GM23338 (cell line): Measurements from ENCODE around the gene PGLYRP2. TPM values are rescaled to one million over a fixed set of nuclear protein-coding genes. Genes with fewer than 3 reads are reported as not detected.

Source experiments
- ATAC-seq: fragments of 200-7000 bp; cut with Tn5 transposase; 3 replicates; pipeline ENCODE4 v1.9.1; 2020
- DNase-seq: peaks from one replicate; pipeline ENCODE4 v3.0.0-alpha.2; 2015; ENCODE audit warnings: low spot score
- H2AFZ ChIP-seq: fragments of 200-600 bp; sonication (generic); 2 replicates; pipeline ENCODE4 v1.8.0; 2016; ENCODE audit warnings: antibody characterized with exemption, mild to moderate bottlenecking, moderate library complexity
- H3F3A ChIP-seq: fragments of 200-600 bp; sonication (generic); replicated peaks from 2 replicates; pipeline ENCODE4 v1.8.0; 2017; ENCODE audit warnings: antibody characterized with exemption, mixed run types, low read depth
- H3K27ac ChIP-seq: fragments of 200-600 bp; sonication (generic); 2 replicates; pipeline ENCODE4 v1.6.1; 2016; ENCODE audit warnings: low read depth
- H3K27me3 ChIP-seq: fragments of 200-600 bp; sonication (generic); 2 replicates; pipeline ENCODE4 v1.8.0; 2016; ENCODE audit warnings: mild to moderate bottlenecking, mixed run types, moderate library complexity; ENCODE audit not compliant: insufficient read depth
- H3K36me3 ChIP-seq: fragments of 200-600 bp; sonication (generic); 2 replicates; pipeline ENCODE4 v1.8.0; 2016; ENCODE audit warnings: mild to moderate bottlenecking; ENCODE audit not compliant: insufficient read depth
- H3K4me1 ChIP-seq: fragments of 200-600 bp; sonication (generic); 2 replicates; pipeline ENCODE4 v1.8.0; 2016; ENCODE audit warnings: mild to moderate bottlenecking, moderate library complexity; ENCODE audit not compliant: insufficient read depth
- H3K4me2 ChIP-seq: fragments of 200-600 bp; sonication (generic); 2 replicates; pipeline ENCODE4 v1.7.1; 2017; ENCODE audit warnings: mixed run types
- H3K4me3 ChIP-seq: fragments of 200-600 bp; sonication (generic); 2 replicates; pipeline ENCODE4 v1.6.1; 2016; ENCODE audit warnings: mixed run types
- H3K79me2 ChIP-seq: fragments of 200-600 bp; sonication (generic); replicated peaks from 2 replicates; pipeline ENCODE4 v1.8.0; 2017; ENCODE audit warnings: mild to moderate bottlenecking; ENCODE audit not compliant: insufficient read depth
- H3K9me2 ChIP-seq: fragments of 200-600 bp; sonication (generic); 2 replicates; pipeline ENCODE4 v1.8.0; 2017; ENCODE audit not compliant: insufficient read depth
- H4K20me1 ChIP-seq: fragments of 200-600 bp; sonication (generic); replicated peaks from 2 replicates; pipeline ENCODE4 v1.8.0; 2017; ENCODE audit warnings: mild to moderate bottlenecking; ENCODE audit not compliant: insufficient read depth
- H3K27ac Mint-ChIP-seq: 2 replicates; pipeline ENCODE4 v1.8.0; 2020; ENCODE audit warnings: inconsistent platforms, mild to moderate bottlenecking, moderate library complexity, mixed read lengths
- H3K27me3 Mint-ChIP-seq: 3 replicates; pipeline ENCODE4 v1.8.0; 2022; ENCODE audit warnings: low read depth, mild to moderate bottlenecking, moderate library complexity, mixed read lengths, inconsistent platforms; ENCODE audit not compliant: insufficient read depth, poor library complexity
- H3K36me3 Mint-ChIP-seq: 3 replicates; pipeline ENCODE4 v1.8.0; 2021; ENCODE audit warnings: low read depth, mild to moderate bottlenecking, inconsistent platforms, moderate library complexity, mixed read lengths
- H3K4me1 Mint-ChIP-seq: 3 replicates; pipeline ENCODE4 v1.8.0; 2020; ENCODE audit warnings: mild to moderate bottlenecking, inconsistent platforms, mixed read lengths
- H3K4me3 Mint-ChIP-seq: 3 replicates; pipeline ENCODE4 v1.8.0; 2021; ENCODE audit warnings: moderate library complexity, mild to moderate bottlenecking, inconsistent platforms, mixed read lengths
- H3K9me3 Mint-ChIP-seq: 3 replicates; pipeline ENCODE4 v1.8.0; 2020; ENCODE audit warnings: moderate library complexity, mild to moderate bottlenecking, inconsistent platforms, mixed read lengths
- CREB1 ChIP-seq: fragments of 250-450 bp; sonication (Bioruptor Pico); IDR thresholded peaks from 2 replicates; pipeline ENCODE4 v1.5.0; 2020; ENCODE audit warnings: low read depth, mild to moderate bottlenecking, moderate library complexity
- CTCF ChIP-seq, 2 experiments: fragments of 200-600 bp in 1 of 2; sonication (generic) in 1 of 2; conservative IDR thresholded peaks; 2 replicates each; pipeline versions ENCODE4 v1.5.1 to v1.6.1; 2016 to 2017; ENCODE audit warnings: antibody characterized with exemption in 2 of 2, low read depth in 2 of 2, mild to moderate bottlenecking in 2 of 2, moderate library complexity in 1 of 2
- ETS1 ChIP-seq: IDR thresholded peaks from 2 replicates; pipeline ENCODE4 v1.6.1; 2016; ENCODE audit warnings: antibody characterized with exemption
- EZH2 ChIP-seq: fragments of 200-600 bp; sonication (generic); IDR thresholded peaks from one replicate; pipeline ENCODE4 v1.8.0; 2017; ENCODE audit warnings: antibody characterized with exemption, mild to moderate bottlenecking, low read depth; ENCODE audit not compliant: unreplicated experiment
- EZH2phosphoT487 ChIP-seq: fragments of 200-600 bp; sonication (generic); IDR thresholded peaks from one replicate; pipeline ENCODE4 v1.8.1; 2018; ENCODE audit warnings: antibody characterized with exemption; ENCODE audit not compliant: unreplicated experiment
- JUNB ChIP-seq: IDR thresholded peaks from one replicate; pipeline ENCODE4 v1.6.1; 2016; ENCODE audit warnings: antibody characterized with exemption; ENCODE audit not compliant: unreplicated experiment
- NANOG ChIP-seq: IDR thresholded peaks from 2 replicates; pipeline ENCODE4 v1.6.1; 2016; ENCODE audit warnings: antibody characterized with exemption, borderline replicate concordance
- POLR2AphosphoS5 ChIP-seq: IDR thresholded peaks from 2 replicates; pipeline ENCODE4 v1.6.1; 2016; ENCODE audit warnings: antibody characterized with exemption, low read depth
- REST ChIP-seq: IDR thresholded peaks from one replicate; pipeline ENCODE4 v1.6.1; 2018; ENCODE audit warnings: antibody characterized with exemption; ENCODE audit not compliant: unreplicated experiment
- STAT1 ChIP-seq: IDR thresholded peaks from one replicate; pipeline ENCODE4 v1.6.1; 2016; ENCODE audit warnings: antibody characterized with exemption; ENCODE audit not compliant: unreplicated experiment
- ZNF114 ChIP-seq: fragments of 250-450 bp; sonication (Bioruptor Pico); IDR thresholded peaks from 2 replicates; pipeline ENCODE4 v1.5.0; 2020; ENCODE audit warnings: mild to moderate bottlenecking, moderate library complexity
- ZNF331 ChIP-seq: fragments of 250-450 bp; sonication (Bioruptor Pico); IDR thresholded peaks from 2 replicates; pipeline ENCODE4 v1.5.0; 2020; ENCODE audit warnings: low read depth, mild to moderate bottlenecking, moderate library complexity
- polyA plus RNA-seq: library from polyadenylated mRNA; unstranded; fragments of >200 nt; fragmentation: Nextera tagmentation; extraction: Ambion mirVana; gene quantifications from 2 replicates; pipeline ENCODE4 v1.2.1, GENCODE V29; 2016
- total RNA-seq: library from RNA; depleted of rRNA; stranded (reverse); fragments of >200 nt; shearing (Covaris generic); gene quantifications from 2 replicates; pipeline ENCODE4 v1.2.3, GENCODE V29; 2014

The PGLYRP2 gene
- total and polyA plus RNA-seq, 2 experiments from 2014 or later, result not detected

- TF ChIP-seq CTCF (conservative IDR thresholded peaks at IDR 0.05; ENCODE audit: low read depth in 2 of 2) (peak; percentile 7 to 27; a peak in 1 of 4 replicates), NANOG (no peak), CREB1 (CRISPR knock-in tag) (no peak)
These were observed 15.4 kb downstream of the PGLYRP2 start (continued) for GRCh38 chr19:15463861-15464371.

- no peak for TF ChIP-seq JUNB
- TF ChIP-seq STAT1, result no peak
- no peak for TF ChIP-seq CREB1 (CRISPR knock-in tag)
- TF ChIP-seq EZH2, result no peak
- no peak for TF ChIP-seq EZH2phosphoT487
- no peak for TF ChIP-seq ZNF331
- TF ChIP-seq POLR2AphosphoS5, result no peak
- no peak for TF ChIP-seq ETS1
- TF ChIP-seq REST, result no peak
- TF ChIP-seq CTCF (conservative IDR thresholded peaks at IDR 0.05; ENCODE audit: low read depth in 2 of 2), result no peak
- TF ChIP-seq ZNF114, result no peak
- Mint-ChIP-seq H3K9me3 (peaks cover 6% of the 10 kb centered on the region; the same call in 2 of the 3 replicates), H3K4me3 (no peak overlapping the region), H3K36me3 (no peaks in the 10 kb centered on the region), H3K4me1 (peaks cover under 1% of the 10 kb centered on the region; the same call in 2 of the 3 replicates), H3K27ac (no peak overlapping the region), H3K27me3 (peaks cover 40% of the 10 kb centered on the region)
- H3K4me2 ChIP-seq, result no peak overlapping the region
- H3K36me3 ChIP-seq, result no peaks in the 10 kb centered on the region
- no peaks in the 10 kb centered on the region for H3K79me2 ChIP-seq
- no peak overlapping the region for H3K4me3 ChIP-seq
- H3F3A ChIP-seq, result no peaks in the 10 kb centered on the region
- peaks cover 55% of the 10 kb centered on the region for H3K27me3 ChIP-seq
- DNase-seq (no peak), ATAC-seq (no peak)
- no peaks in the 10 kb centered on the region for H3K9me2 ChIP-seq
- no peaks in the 10 kb centered on the region for H4K20me1 ChIP-seq
- H2AFZ ChIP-seq, result no peak overlapping the region
- no peaks in the 10 kb centered on the region; the same call in 1 of the 2 replicates for H3K4me1 ChIP-seq
- no peak overlapping the region for H3K27ac ChIP-seq
These were observed 17.6 kb downstream of the PGLYRP2 start for GRCh38 chr19:15461694-15462093.
